NCI-H526 treated with DMSO at 0.1 percent for 48 hours (cell line): ENCODE measurements around the gene KCND2.
"Not testable (repeated sequence)": the region's sequence is repeated elsewhere in the genome, so short reads cannot be mapped to it uniquely, and the experiment has no call there.

Source experiments
- DNase-seq: peaks from one replicate; lab custom pipeline; 2025; lab: John Stamatoyannopoulos, UW

Gene KCND2

DNA sequence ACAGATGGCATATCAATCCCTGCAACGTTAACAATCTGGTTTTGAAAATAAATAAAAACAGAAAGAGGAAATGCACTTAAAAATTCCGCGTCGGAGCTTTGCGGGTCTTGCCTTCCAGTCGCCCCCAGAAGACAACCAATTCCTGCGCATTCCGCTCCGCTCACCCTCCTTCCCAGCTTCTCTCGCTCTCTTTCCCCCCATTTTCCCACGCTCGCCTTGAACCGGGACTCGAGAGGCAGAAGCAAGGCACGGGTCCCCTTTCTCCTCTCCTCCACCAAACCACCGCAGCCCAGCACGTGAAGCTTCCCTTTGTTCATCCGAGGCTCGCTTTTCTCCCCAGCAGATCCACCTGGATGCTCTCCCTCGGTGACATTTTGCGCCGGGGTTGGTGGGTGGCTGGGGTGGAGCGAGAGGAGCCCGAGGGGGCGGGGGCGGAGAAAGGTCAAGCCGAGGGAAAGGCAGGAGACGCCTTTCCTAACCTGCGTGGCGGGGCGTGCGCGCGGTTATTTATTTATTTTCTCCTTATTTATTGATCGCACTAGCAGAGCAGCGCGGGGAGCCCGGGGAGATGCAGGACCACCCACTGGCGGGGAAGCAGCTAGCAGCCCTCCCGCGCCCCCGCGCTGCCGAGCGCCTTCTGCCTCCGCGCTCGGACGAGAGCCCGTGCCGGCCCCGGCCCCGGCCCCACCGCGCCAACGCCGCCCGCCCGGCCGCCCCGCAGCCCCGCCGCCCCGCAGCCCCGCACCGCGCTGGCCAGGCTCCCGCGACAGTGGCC is at the start of gene KCND2:
Gene KCND2, plus strand, starts transcription at position 475 of the 775 bp plus-strand sequence.
- DNase-seq, result peak; percentile 73

DNA sequence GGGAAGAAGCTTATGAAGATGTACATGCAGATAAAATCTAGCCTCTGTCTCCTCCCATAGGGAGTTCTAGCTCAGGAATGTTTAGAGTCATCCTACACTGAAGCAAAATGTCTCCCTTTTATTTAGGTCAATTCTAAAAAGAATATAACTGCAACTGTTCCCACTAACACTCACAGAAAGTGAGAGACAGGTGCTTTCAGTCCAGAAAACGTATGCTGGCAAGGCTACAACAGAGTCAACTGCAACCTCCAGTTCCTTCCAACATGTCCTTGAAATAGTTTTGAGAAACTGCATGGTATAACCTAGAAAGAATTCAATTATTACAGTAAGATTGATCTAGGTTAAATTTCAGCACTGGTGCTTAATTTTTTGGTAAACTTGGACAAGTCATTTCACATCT is 46.8 kb upstream of the KCND2 start:
- DNase-seq, result no peak

GRCh38 chr7:120227255-120227654 is 45.7 kb upstream of the KCND2 start:
- DNase-seq, result no peak

GRCh38 chr7:120229084-120229483 is 43.9 kb upstream of the KCND2 start:
- DNase-seq, result no peak

DNA sequence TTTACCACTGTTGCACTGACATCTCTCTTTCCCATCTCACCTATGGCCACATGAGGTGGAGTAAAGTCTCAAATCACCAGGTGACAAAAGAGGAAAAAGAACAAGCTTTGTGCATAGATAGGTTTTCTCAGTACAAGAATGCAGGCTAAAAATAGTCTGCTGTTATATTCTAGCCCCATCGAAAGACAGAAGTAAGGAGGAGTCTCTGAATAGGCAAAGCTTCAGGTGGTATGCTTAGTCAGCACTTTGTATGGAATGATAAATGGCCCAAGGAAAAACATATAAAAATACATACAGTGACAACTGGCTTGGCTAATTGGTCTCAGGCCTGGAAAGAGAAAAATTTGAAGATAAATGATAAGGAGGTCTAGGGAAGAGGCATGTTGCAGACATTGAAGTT is 39.6 kb upstream of the KCND2 start:
- DNase-seq, result no peak

GRCh38 chr7:120240350-120240749 is 32.6 kb upstream of the KCND2 start:
- DNase-seq, result not testable (repeated sequence)

DNA sequence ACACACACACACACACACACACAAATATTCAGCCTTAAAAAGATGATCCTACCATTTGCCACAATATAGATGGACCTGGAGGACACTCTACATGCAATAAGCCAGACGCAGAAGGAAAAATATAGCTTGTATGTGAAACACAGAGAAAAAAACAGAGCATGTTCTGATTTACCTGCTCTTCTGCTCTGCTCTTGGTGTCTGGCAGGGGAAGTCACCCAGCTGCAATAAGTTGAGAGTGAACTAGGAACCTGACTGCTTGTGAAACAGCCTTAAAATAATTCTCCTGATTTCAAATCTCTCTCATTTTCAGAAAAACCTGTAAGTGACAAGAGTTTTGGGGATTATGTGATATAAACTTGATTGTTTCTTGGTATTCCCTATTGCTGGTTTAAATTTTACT is 31.0 kb upstream of the KCND2 start:
- no peak for DNase-seq

DNA sequence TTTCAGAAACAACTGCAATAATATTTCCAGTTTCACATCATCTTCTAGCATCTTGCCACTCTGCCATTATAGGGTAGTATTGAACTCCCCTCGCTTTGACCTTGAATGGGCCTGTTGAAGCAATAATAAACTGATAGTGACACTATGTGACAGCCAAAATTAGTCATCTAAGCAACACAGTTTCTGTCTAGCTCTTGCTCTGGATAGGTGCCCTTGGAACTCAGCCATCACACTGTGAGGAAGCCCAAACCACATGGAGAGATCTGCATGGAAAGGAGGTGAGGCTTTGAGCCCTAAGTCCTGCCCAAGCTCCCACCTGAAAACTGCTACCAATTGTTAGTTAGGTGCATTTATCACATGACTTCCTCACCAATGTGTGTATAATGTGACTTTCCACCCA is 18.1 kb upstream of the KCND2 start:
- DNase-seq, result no peak

GRCh38 chr7:120256344-120257070 is 16.5 kb upstream of the KCND2 start:
- peak; percentile 39 for DNase-seq

- no peak for DNase-seq
These were observed 13.6 kb upstream of the KCND2 start for GRCh38 chr7:120259386-120259785.

- no peak for DNase-seq
These were observed 12.9 kb upstream of the KCND2 start for GRCh38 chr7:120260111-120260510.

DNA sequence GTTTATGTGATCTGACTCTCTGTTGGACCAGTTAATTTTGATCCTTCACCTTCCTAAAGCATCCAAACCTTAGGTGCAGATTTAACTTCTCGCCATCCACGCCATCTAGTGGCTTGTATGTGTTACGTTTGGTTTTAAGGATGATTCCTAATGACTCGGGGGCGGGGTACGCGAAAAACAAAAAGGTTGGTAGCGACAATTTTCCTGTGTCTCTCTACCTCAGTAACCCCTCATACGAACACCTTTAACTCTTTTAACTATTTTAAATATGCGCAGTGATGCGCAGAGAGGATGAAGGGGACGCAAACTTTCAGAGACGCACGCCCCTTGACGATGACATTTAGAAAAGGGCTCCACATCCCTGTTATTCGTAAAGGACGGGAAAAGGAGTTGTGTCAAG is 714 bp upstream of the KCND2 start:
- DNase-seq, result peak; percentile 82

GRCh38 chr7:120273476-120273975 is 551 bp downstream of the KCND2 start:
- peak; percentile 79 for DNase-seq

DNA sequence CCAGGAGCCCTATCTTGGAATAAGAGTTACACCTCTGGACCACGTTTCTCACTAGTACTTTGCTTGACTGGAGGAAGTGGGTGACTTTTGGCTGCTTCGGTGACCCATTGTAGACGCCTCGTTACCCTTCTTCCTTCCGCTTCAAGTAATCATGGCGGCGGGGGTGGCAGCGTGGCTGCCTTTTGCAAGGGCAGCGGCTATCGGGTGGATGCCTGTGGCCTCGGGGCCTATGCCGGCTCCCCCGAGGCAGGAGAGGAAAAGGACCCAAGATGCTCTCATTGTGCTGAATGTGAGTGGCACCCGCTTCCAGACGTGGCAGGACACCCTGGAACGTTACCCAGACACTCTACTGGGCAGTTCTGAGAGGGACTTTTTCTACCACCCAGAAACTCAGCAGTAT is 1.5 kb downstream of the KCND2 start:
- DNase-seq, result no peak

DNA sequence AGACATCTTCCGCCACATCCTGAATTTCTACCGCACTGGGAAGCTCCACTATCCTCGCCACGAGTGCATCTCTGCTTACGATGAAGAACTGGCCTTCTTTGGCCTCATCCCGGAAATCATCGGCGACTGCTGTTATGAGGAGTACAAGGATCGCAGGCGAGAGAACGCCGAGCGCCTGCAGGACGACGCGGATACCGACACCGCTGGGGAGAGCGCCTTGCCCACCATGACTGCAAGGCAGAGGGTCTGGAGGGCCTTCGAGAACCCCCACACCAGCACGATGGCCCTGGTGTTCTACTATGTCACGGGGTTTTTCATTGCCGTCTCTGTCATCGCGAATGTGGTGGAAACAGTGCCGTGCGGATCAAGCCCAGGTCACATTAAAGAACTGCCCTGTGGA is 1.9 kb downstream of the KCND2 start:
- DNase-seq, result no peak

GRCh38 chr7:120276720-120277119 is 3.7 kb downstream of the KCND2 start:
- no peak for DNase-seq

DNA sequence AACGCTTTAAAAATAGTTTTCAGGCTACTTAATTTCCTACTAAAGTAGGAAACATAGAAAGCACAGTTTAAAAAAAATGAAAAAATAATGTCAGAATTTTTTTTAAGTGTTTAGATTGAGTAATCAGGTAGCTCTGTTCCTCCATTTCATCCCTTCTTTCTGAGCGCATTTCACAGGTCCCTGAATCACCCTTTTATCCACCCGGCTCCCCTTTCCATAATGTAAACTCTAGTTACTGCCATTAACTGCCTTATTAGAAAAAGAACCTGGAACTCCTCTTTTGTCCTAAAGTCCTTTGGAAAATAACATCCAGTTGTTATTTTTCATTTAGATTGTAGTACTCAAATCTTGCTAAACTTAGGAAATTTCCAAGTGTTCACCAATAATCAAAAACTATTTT is 5.8 kb downstream of the KCND2 start:
- DNase-seq, result no peak

DNA sequence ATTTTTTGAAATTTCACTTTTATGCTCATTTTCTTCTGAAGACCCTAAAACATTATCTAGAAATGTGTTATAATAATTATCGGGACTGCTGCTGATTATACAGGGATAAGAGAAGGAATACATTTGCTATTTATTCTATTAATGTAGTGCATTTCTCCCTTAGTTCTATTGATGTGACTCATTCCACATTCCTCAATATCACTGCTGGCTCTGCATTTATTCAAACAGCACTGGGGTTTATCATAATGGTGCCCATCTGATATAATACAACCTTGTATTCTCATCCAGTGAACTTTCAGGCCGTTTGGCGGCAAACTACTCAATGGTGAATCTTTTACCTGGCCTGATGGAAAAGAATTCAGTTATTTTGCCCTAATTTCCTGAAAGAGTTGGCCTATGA is 7.8 kb downstream of the KCND2 start:
- DNase-seq, result no peak

GRCh38 chr7:120293027-120293426 is 20.1 kb downstream of the KCND2 start:
- DNase-seq, result no peak

- no peak for DNase-seq
These were observed 29.2 kb downstream of the KCND2 start for GRCh38 chr7:120302190-120302589.

DNA sequence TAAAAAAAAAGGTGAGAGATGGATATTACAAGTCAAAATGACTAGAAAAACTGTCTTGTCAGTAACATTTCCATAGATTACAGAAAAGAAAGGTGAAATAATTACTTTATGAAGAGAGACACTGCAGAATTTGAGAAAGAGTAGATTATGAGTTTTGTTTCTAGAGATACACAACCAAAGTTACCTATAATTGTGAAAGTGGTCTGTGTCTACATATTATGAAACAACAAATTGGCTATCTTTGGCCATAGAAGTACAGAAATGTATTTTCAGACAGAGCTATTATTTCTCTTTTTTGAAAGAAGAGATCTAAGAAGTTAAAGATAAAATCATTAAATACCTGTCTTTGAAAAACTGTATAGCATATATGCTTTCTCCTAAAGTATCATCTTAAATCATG is 30.1 kb downstream of the KCND2 start:
- DNase-seq, result no peak

DNA sequence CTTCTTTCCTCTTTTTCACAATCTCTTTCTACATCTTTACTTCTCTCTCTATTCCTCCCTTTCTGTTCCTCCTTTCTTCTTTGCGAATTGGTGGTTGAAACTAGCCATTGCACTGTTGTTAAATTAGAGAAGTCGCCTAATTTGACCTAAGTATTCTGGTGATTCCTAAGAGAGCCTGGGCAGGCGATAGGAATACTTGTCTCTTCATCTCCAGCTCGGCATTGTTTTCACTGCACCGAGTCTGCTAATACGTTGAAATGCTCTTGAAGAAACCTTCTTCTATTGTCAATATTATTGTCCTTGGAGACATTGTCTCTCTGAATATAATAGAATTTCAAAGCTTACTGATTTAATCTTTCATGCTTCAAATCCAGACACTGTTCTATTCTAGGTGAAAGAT is 31.7 kb downstream of the KCND2 start:
- no peak for DNase-seq

DNA sequence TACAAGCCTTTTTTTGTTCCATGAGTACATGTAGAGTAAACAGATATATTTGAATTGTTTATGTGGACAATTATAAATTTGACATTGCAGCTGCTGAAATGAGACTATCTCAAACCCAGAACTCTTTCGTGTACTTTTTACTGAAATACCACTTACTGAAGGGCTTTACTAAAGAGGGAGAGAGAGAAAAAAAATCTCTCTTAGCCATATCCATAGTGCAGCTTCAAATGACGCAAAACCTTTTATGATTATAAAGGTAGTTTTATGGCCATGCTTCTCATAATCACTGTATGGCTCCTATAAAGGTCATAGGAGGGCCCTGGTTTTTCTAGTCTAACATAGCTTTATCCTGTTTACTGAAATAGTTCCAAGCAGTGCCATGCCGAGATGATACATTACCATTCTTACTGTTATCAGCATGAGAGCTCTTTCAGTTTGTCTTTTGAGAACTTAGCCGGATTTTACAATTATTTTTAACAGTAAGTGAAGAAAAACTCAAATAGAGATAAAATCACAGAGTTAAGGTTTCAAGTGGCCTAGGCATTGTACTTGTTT is 35.1 kb downstream of the KCND2 start:
- DNase-seq, result no peak
